SIG-M5 treated with dmso at 0.1 percent for 504 hours (cell line): ENCODE results near the gene DLG5.

ENCODE experiments used
- DNase-seq: peaks from one replicate; lab custom pipeline; 2025; ENCODE audit not compliant: unreplicated experiment; lab: John Stamatoyannopoulos, UW

The DLG5 gene

DNA sequence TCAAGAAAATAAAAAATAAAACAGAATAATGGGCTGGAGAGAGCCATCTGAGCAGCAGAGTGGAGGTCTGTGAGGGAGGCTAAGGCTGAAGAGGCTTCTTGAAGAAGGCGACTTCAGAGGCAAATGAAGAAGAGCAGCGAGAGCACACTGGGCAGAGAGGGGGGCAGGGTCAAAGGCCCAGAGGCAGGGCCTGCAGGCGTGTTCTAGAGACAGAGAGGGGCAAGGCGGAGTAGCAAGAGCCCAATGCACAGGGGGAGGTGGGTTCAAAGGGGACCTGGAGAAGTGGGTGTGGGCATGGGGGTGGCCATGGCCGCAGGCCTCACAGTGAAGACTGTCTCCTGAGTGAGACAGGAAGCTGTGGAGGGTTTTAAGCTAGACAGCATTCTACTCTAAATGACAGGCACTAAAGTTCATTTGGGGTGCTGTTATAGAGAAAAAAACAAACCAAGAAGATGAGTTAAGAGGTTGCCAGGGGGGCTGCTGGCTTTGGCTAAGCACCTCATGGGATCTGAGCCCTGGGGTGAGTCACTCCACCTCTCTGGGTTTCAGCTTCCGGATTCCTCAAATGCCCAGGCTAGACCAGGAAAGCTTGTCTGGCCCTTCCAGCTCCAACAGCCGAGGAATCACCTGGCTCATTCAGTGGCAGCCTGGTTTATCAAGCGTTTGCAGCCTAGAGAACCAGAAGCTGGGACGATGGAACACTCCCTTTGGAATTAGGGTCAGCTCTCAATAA is 81.7 kb downstream of the DLG5 start:
- peak; percentile 7 for DNase-seq

DNA sequence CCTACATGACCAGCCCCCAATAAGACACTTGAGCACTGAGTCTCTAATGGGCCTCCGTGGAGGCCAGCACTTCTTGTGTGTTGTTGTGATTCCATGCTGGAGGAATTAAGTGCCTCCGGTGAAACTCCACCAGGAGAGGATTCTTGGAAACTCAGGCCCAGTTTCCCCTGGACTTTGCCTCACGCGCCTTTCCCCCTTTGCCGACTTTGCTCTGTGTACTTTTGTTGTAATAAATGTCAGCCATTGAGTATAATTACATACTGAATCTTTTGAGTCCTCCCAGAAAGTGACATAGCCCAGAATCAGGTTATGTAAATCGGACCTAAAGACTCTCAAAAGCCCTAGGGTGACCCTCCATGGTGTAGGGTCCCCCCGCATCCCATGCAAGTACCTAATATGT is 82.4 kb downstream of the DLG5 start:
- no peak for DNase-seq

DNA sequence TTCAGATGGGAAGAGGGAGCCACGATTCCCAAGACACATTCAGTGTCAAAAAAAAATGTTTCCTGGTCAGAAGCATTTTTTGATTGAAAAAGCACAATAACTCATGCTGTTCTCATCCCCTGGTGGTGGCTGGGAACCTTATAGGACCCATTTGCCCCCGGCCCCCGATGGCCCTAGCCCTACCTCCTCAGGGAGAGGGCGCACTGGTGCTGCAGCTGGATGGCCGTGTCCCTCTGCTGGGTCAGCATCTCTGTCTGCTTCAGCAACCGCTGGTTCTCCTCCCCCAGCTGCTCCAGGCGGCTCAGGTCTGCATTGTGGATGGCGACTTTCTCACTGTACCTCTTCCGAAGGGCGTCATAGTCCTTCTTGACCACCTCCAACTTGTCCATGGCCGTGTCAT is 83.3 kb downstream of the DLG5 start:
- no peak for DNase-seq

DNA sequence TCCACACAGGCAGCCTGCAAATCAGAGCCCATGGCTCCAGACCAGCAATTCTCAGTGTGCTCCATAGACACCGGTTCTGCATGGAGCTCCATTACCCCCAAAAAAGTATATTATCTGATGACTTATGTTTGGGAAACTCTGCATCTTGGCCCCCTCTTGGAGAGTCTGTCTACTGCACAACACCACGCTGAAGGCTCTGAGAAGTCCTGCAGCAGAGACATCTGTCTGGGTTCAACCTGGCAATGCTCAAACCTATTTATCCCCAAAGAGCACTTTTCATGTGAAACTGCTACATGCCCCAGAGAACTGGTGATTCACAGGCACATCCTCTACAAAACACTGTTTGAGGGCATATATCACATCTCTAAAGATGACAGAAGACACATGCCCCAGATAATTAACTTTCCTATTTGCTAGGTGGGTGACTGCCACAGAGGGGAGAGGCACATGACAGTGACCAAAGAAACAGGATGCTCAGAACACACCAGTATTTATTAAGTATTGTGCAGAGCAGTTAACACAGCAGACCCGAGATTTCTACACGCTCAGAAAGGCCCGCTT is 83.8 kb downstream of the DLG5 start:
- DNase-seq, result no peak

DNA sequence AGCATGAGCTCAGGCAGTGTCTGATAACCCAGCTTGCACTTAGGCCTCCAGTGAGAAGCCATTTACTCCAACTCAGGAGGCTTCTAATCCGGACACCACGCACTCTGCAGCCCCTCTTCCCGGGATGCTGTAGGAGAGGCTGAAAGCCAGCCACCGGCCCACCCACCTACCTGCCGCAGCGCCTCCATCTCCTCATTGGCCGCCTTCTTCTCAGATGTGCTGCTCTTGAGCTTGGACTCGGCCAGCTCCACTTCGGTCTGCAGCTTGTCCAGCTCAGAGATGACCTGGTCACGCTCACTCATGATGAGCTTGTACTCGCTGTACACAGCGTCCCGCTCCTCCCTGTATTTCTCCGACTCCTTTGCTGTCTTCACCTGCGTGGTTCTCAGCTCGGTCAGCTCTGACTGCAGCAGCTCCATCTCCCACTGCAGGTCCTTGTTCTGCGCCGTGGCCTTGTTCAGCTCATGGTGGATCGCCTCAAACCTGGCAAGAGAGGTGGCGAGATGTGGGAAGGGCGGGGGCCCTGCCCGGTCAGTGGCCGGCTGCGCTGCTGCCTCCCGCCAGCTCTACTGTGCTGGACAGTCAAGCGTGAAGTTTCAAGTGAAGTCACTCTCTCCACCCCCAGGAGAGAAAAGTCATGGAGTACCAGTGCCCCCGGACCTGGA is 84.7 kb downstream of the DLG5 start:
- no peak for DNase-seq

DNA sequence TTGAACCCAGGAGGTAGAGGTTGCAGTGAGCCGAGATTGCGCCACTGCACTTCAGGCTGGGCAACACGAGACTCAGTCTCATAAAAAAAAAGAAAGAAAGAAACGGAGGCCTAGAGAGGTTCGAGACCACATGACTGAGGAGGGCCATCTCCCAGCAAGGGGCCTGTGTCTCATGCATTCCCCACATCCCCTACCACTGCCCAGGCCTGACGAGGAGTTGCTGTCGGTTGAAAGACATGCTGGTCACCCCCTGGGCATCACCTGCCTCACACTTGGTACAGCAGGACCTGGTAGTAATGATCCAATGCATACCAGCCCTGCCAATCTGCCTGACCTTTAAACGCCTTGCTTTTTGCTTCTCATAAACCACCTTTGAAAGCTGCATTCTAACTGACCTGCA is 85.9 kb downstream of the DLG5 start:
- DNase-seq, result no peak

DNA sequence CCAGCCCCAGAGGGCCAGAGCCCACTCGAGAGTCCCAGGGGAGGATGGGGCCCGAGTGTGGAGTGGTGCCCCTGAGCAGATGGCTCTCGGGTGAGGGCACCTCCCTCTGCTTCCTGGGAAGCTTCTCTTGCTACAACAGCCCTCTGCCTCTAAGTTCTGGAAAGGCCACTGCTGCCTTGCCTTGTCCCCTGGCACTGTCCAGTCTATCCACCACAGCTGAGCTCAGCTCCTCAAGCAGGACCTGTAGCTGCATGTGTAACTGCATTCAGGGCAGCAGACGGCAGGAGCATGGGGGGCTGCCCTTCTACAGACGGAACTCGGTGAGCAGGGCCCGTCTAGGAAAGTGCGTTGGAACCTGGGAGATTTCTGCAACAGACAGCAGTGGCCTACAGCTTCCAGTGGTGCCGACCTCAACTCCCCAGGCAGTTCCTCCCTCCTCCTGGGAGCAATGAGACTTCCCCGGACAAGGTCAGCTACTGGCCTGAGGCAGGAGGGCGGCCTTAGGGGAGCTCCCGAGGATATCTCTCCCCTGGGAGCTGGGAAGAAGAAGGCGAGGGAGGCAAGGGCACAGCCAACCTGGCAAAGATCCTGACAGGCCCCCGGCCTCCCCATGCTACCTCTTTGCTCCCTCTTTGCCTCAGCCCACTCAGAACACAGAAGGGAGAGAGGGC is 88.5 kb downstream of the DLG5 start:
- DNase-seq, result no peak

DNA sequence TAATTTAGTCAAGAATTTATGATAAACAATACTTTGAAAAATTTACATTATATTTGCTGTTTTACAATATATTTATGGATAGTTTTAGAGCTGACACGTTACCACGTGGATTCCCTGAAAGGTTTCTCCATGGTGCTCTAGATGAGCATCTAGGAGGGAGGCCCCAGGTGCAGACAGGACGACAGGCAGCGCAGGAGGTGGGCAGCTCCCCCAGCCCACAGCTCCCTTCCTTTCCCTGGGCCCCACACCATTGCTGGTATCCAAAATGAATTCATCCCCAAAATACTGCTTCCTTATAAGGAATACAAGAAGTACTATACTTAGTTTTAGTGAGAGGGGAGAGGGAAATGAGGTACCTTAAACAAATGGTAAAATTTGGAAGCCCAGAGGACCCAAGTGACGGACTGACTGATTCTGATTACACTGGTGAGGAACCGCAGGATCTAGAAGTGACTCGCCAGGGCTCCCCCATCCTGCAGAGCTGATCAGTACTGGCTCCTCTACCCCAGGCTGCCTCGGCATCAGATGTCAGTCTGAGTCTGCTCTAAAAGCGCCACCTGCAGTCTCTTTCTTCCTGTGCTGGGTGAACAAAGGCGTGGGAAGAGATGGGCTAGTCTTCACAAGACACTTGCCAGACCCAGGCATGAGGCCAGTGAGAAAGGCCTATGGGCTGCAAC is 89.2 kb downstream of the DLG5 start:
- peak; percentile 63 for DNase-seq

DNA sequence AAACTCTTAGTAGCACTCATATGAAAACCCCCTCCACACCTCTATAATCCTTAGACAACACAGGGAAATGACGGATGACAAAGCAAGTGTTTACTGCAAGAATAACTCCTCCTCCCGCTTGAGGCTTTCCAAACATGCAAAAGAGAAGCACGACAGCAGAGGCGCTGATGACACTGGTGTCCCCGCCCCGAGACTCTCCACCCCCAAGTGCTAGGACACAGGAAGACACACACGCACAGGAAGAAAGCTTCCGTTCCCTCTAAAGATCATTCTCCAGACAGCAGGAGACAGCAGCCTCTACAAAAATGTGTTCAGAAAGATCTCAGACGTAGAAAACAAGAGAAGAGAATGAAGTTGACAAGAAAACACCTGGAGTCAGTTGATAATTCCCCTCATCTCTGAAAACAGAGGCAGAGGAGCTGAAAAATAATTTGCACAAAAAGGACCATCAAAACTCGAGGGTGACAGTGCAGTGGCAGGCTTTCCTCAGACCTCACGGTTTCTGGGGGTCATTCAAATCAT is 90.2 kb downstream of the DLG5 start:
- DNase-seq, result peak; percentile 87

DNA sequence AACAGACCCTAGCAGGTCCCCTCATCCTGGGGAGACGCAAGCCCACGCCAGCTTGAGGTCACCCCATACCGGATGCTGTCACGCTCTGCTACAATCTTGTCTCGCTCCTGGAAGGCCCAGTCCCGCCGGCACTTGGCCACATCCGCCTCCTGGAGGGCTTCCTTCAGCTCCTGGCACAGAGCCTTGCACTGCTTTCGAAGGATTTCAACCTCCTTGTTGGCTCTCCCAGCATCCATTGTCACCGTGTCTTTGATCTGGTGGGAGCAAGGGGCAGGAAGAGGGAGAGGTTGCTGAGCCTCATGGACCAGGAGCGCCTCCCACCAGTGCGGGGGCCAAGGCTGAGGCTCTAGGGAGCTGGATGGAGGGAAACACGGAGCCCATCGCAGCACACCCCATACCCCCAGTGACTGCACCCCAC is 90.9 kb downstream of the DLG5 start:
- no peak for DNase-seq

DNA sequence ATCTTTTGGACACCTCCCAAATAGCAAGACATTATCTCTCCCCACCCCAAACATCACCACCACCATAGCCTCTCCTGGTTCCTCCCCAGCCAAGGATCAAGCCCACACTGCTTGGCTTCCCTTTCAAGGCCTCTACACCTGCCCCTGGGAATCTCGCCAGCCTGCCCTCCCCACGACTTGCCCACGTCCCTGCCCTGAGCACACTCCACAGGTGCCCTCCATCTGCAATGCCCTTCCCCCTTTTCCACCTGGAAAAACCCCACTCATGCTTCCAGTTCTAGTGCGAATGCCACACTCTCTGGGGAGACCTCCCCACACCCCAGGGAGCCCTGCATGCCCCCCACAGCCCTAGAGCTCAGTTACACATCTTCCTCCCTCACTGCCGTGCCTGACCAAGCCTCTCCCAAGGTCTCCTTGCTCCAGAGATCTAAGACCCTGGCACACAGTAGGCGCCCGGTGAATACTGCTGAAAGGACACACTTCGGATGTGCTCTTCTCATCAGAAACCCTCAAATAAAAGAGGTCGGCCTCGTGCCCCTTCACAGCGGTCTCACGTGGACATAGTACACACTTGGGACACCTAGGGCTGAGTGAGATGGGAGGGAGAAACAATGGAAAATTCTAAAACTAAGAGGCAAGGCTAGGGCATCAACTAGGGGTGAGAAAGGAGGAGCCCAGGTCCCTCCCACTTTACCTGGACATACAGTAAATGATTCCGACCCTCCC is 91.4 kb downstream of the DLG5 start:
- DNase-seq, result no peak

DNA sequence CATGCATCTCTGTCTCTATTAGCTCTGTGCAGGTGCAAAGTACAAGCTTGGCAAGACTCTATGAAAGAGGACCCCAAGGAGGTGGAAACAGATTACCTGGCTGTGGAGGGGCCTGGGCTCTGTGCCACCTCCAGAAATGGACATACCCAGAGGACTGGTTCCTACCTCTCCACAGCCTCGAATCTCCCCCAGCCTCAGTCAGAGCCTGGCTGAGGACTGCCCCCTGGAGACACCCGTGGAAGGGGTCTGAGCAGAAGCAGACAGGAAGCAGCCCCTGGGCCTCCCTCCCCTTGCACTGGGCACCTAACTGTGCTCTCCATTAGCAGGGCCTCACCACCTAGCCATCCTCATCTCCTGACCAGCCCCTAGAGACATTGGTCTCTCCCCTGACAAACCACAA is 92.0 kb downstream of the DLG5 start:
- no peak for DNase-seq

DNA sequence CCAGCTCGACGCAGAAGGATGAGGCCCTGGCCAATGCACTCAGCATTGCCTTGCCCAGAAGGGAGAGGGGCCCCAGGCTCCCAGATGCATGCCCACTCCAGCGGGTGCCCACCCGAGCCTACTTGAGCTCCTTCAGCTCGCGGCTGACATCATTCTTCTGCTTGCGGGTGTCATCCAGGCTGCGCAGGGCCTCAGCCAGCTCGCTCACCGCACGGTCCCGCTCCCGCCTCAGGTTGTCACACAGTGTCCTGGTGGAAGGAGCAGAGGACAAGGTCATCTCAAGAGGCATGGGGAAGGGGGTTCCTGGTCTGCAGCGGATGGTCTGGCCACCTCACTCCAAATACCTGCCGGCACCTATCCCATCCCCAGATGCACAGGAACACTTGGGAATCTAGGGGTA is 92.8 kb downstream of the DLG5 start:
- DNase-seq, result no peak

DNA sequence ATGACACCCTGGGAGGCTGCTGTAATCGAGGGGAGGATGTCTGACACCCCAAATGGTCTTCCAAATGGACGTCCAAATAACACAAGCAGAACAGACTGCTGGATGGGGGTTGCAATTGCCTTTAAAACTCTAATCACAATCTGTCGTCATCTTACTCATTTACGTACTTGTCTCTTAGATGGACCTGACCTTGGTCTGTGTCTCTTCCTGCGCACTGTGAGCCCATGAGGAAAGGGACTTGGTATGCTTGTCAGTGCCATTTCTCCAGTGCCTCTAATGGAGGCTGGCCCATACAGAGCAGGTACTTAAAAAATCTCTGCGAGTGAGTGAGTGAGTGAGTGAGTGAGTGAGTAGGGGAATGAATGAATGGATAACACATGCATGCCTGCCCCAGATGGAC is 93.3 kb downstream of the DLG5 start:
- no peak for DNase-seq

DNA sequence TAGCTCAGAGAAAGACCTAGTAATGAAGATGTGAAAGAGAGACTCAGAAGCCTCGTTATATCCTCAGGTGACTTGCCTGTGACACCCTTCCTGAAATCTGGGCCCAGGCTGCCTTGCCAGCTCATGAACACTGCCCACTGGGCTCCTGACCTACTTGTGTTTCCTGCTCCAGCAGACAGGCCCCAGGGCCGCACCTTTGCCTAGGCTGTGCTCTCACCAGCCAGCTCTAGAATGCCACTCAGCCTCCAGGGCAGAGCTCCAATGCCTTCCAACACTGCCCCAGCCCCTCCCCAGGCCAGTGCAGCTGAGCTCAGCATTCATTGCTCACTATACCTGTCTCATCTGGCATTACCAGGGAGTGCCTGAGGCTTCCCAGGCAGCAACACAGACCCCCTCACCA is 94.3 kb downstream of the DLG5 start:
- no peak for DNase-seq

DNA sequence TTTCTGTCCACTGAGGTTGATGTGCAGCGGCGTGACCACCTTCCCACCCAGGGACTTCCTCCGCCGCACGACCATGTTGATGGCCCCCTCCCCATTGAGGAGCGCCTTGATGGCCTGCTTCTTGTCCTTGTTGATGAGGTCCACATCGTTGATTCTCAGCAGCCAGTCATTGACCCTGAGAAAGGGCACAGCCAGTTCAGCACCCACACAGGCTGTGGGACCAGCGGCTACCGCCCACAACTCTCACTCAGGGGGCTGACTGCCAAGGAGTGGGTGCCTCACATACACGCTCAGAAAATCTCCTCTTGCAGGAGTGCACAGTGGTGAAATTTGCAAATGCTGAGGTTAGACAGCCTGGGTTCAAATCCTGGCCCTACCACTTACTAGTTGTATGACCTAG is 97.2 kb downstream of the DLG5 start:
- no peak for DNase-seq

DNA sequence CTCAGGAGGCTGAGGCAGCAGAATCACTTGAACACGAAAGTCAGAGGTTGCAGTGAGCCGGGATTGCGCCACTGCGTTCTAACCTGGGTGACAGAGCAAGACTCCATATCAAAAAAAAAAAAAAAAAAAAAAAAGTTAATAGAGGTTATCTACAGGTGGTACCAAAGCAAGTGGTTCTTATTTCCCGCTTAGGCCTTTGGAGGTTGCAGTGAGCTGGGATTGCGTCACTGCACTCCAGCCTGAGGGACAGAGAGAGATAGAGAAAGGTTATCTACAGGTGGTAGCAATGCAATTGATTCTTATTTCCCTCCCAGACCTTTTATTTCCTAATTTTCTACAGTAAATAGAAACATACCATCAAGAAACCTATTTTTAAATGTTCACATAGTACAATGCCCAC is 98.2 kb downstream of the DLG5 start:
- no peak for DNase-seq

DNA sequence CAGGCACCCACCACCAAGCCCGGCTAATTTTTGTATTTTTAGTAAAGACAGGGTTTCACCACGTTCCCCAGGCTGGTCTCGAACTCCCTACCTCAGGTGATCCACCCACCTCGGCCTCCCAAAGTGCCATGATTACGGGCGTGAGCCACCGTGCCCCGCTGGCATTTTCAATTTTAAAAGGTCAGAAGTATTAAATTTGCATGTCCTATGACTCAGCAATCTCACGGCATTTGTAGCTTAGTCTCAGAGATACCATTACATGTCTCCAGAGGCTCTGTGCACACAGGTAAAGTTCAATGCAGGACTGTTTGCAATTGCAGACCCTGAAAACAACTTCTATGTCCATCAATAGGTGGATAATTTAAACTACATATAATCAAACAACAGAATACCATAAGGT is 99.2 kb downstream of the DLG5 start:
- no peak for DNase-seq

DNA sequence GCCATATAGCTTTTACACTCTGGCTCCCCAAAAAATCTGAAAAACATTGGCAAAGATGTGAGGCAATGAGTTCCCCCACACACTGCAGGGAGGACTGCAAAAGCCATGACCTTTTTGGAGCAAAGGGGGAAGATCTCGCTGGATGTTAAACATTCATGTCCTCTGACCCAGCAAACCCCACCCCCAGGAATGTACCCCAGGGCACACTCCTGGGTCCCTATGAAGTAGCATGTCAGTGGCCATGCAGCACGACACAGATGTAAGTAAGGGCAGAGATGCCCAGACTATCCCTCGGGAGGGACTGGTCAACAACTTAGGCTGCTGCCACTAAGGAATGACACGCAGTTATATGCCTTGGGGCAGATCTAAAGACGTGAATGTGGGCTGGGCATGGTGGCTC is 100.6 kb downstream of the DLG5 start:
- DNase-seq, result no peak

DNA sequence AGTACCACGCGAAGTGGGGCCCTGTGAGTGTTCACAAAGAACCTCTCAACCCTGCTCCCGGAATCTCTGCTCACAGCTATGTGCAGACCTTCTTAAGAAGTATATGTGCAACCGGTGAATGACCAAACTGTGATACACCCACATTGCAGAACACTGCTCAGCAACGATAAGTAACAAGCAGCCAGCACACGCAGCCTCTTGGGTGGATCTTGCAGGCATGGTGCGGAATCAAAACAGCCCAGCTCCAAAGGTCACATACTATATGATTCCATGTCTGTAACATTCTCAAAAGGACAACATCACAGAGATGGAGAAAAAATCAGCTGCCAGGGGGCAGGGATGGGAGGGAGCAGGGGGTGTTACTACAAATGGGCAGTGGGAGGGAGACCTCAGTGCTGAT is 101.6 kb downstream of the DLG5 start:
- DNase-seq, result no peak
